Testis (tissue), 2 donors: Measurements from ENCODE around the gene ARHGAP31.

Experiments
- CTCF ChIP-seq, 3 experiments: fragments of 450-650 bp in 2 of 3; fragments of 200-600 bp in 1 of 3; sonication (generic) in 1 of 3; IDR thresholded peaks; one replicate each; pipeline ENCODE4 v1.5.1; 2016 to 2019; ENCODE audit warnings: antibody characterized with exemption in 3 of 3, mild to moderate bottlenecking in 2 of 3, moderate library complexity in 1 of 3
- POLR2A ChIP-seq: fragments of 450-650 bp; IDR thresholded peaks from one replicate; pipeline ENCODE4 v1.6.1; 2017; ENCODE audit warnings: antibody characterized with exemption, mild to moderate bottlenecking, moderate library complexity

DNA sequence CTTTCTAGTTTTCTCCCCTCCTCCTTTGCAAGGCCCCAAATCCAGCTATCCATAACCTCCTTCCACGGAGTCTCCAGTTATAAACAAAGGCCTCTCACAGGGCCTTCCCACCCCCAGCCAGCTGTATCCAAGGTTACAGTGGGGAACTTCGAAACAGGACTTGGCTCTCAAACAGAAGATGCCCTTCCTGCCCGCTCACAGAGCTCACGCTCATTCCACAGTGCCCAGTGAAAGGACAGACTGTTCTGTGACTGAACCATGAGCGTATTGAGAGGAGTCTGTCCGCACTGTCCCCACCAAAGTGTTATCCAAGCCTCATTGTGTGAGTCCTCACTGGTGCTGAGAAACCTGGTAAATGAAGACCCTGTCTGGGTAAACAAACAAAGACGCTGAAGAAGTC, 35.4 kb downstream of the ARHGAP31 start:
- TF ChIP-seq CTCF (IDR thresholded peaks at IDR 0.05) (no peak), POLR2A (no peak)
